ENCODE data around the gene CHCHD3. TPM values are rescaled to one million over a fixed set of nuclear protein-coding genes. Genes with fewer than 3 reads are reported as not detected.

The CHCHD3 gene
- total and polyA plus RNA-seq, 9 of the 15 experiments (the other 6 are each of a cell fraction or from before 2014, with no cell fraction given), result 66.2 to 279 (median 204) TPM

DNA sequence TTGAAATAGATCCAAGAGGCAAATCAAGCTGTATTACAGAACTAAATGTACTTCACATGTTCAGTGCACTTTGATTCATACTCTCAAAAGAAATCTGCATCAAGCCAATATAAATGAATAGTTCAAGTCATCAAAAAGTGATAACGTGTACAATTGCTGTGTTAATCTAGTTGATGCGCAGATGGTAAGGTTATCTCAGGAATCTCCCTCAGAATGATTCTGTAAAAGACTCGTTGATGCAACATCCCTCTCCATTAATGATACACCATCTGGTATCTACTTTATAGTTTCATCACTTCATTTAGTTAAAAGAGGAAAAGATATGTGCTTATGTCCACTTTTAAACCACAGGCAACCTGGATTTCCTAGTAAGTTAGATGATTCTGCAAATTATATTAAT, 200.6 kb downstream of the CHCHD3 start (continued):
- TF ChIP-seq, protein P1, sequence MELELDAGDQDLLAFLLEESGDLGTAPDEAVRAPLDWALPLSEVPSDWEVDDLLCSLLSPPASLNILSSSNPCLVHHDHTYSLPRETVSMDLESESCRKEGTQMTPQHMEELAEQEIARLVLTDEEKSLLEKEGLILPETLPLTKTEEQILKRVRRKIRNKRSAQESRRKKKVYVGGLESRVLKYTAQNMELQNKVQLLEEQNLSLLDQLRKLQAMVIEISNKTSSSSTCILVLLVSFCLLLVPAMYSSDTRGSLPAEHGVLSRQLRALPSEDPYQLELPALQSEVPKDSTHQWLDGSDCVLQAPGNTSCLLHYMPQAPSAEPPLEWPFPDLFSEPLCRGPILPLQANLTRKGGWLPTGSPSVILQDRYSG (tag; conservative IDR thresholded peaks at IDR 0.05; ENCODE audit: low read depth), result no peak
- TF ChIP-seq ZNF134 (CRISPR knock-in tag; conservative IDR thresholded peaks at IDR 0.05), result no peak

DNA sequence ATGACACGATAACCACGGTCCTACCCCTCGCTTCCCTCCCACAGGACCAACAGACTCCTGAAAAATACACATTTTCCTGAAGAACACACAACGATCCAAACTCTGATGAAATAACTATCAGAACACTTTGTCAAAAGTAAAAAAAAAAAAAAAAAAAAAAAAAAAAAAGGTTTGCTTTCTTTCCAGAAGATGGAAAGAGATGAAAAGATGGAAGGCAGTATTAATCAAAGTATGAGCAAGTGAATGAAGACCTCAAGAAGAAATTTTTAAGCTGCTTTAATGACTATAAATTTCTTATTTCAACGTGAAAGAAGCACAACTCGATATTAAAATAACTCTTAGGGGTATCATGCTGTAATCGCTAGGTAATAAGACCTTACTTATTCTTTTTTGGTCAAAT, 202.3 kb downstream of the CHCHD3 start:
- intact Hi-C loops (cut with micrococcal nuclease), result no loop called here
- Histone ChIP-seq H3K4me2 (ENCODE audit: insufficient read depth, low read length) (no peak overlapping the region), H3K4me1 (replicated peaks in 1 of 2; ENCODE audit: control insufficient read depth in 2 of 2, insufficient read depth in 2 of 2, low read length in 2 of 2) (peaks cover 0 to 9% of the 10 kb centered on the region in 2 experiments; a peak in 2 of 5 replicates), H2AFZ (ENCODE audit: low read depth, low read length) (no peak overlapping the region), H3K27me3 (ENCODE audit: control insufficient read depth in 2 of 2, insufficient read depth in 2 of 2, low read length in 2 of 2) (no peaks in the 10 kb centered on the region), H3K9me1 (ENCODE audit: control insufficient read depth, insufficient read depth, low read length) (no peaks in the 10 kb centered on the region), H4K20me1 (replicated peaks; ENCODE audit: control insufficient read depth, insufficient read depth, low read length) (no peaks in the 10 kb centered on the region; the same call in 1 of the 2 replicates), H3K79me2 (ENCODE audit: control insufficient read depth, insufficient read depth, low read length) (peaks cover 27% of the 10 kb centered on the region; the same call in 2 of the 3 replicates), H3K36me3 (ENCODE audit: control insufficient read depth, insufficient read depth, low read length) (peaks cover 26% of the 10 kb centered on the region; the same call in 2 of the 3 replicates), H3K4me3 (no peak overlapping the region), H3K9me3 (replicated peaks; ENCODE audit: control insufficient read depth, insufficient read depth, low read depth, low read length) (no peaks in the 10 kb centered on the region), H3K27ac (ENCODE audit: extremely low read depth, low read depth, low read length) (no peak overlapping the region), H3K9ac (ENCODE audit: insufficient read depth in 1 of 2, low read depth in 2 of 2, low read length in 2 of 2) (no peak overlapping the region)
- CTCF ChIA-PET (ENCODE audit: low intra/inter-chr PET ratio), result no interaction called here
- no peak for FAIRE-seq
- no peak for ATAC-seq
- in situ Hi-C loops (cut with MboI), result no loop called here
- no TSS peak for BruUV-seq (replicated peaks)
- 86% methylated on average over 7 of the region's 7 CpGs for WGBS (ENCODE audit: insufficient coverage, low coverage, missing lambda C conversion rate)
- TF ChIP-seq, protein P2, sequence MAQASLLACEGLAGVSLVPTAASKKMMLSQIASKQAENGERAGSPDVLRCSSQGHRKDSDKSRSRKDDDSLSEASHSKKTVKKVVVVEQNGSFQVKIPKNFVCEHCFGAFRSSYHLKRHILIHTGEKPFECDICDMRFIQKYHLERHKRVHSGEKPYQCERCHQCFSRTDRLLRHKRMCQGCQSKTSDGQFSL (CRISPR knock-in tag; IDR thresholded peaks at IDR 0.05), result no peak
- TF ChIP-seq, protein P2 (tag; IDR thresholded peaks at IDR 0.05), result no peak
- no peak for TF ChIP-seq ZNF444 (CRISPR knock-in tag; IDR thresholded peaks at IDR 0.05)
- TF ChIP-seq CBX2 (IDR thresholded peaks at IDR 0.05; ENCODE audit: insufficient read depth, low read length, poor library complexity, severe bottlenecking), result no peak
- no peak for TF ChIP-seq KLF6 (CRISPR knock-in tag; IDR thresholded peaks at IDR 0.05; ENCODE audit: borderline replicate concordance)
- TF ChIP-seq, protein P3, sequence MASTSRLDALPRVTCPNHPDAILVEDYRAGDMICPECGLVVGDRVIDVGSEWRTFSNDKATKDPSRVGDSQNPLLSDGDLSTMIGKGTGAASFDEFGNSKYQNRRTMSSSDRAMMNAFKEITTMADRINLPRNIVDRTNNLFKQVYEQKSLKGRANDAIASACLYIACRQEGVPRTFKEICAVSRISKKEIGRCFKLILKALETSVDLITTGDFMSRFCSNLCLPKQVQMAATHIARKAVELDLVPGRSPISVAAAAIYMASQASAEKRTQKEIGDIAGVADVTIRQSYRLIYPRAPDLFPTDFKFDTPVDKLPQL (IDR thresholded peaks at IDR 0.05; ENCODE audit: extremely low read depth, insufficient read length), result no peak
- no peak for TF ChIP-seq ZNF408 (CRISPR knock-in tag; IDR thresholded peaks at IDR 0.05; ENCODE audit: low read depth)
- no peak for TF ChIP-seq BHLHE40 (IDR thresholded peaks at IDR 0.05; ENCODE audit: low read length)
- no peak for TF ChIP-seq SMAD4 (CRISPR knock-in tag; conservative IDR thresholded peaks at IDR 0.05)
- TF ChIP-seq MYBL2 (IDR thresholded peaks at IDR 0.05; ENCODE audit: low read depth), result no peak
- TF ChIP-seq MYBL2 (CRISPR knock-in tag; IDR thresholded peaks at IDR 0.05; ENCODE audit: borderline replicate concordance), result no peak
- TF ChIP-seq ZNF583 (CRISPR knock-in tag; IDR thresholded peaks at IDR 0.05), result no peak
- TF ChIP-seq, protein P4, sequence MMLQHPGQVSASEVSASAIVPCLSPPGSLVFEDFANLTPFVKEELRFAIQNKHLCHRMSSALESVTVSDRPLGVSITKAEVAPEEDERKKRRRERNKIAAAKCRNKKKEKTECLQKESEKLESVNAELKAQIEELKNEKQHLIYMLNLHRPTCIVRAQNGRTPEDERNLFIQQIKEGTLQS (IDR thresholded peaks at IDR 0.05), result no peak
- TF ChIP-seq, protein P4 (CRISPR knock-in tag; conservative IDR thresholded peaks at IDR 0.05), result no peak
- TF ChIP-seq RB1 (IDR thresholded peaks at IDR 0.05; ENCODE audit: low read depth), result no peak
- no peak for TF ChIP-seq RBM15 (IDR thresholded peaks at IDR 0.05; ENCODE audit: insufficient read depth, low read length)
- no peak for TF ChIP-seq ZNF174 (CRISPR knock-in tag; IDR thresholded peaks at IDR 0.05)
- POLR2A ChIA-PET, result interaction anchor here (0.7 kb wide), 2 partner anchors 114 to 171 kb away, joined by 3 read pairs; no protein-coding TSS in a partner anchor
- DNase-seq (ENCODE audit: extremely low read depth in 1 of 4, low spot score in 3 of 4), result no peak

Data from K562 (cell line).